ENCODE data around the gene CPA2.
"Not testable (repeated sequence)": the region's sequence is repeated elsewhere in the genome, so short reads cannot be mapped to it uniquely, and the experiment has no call there.

Gene CPA2

DNA sequence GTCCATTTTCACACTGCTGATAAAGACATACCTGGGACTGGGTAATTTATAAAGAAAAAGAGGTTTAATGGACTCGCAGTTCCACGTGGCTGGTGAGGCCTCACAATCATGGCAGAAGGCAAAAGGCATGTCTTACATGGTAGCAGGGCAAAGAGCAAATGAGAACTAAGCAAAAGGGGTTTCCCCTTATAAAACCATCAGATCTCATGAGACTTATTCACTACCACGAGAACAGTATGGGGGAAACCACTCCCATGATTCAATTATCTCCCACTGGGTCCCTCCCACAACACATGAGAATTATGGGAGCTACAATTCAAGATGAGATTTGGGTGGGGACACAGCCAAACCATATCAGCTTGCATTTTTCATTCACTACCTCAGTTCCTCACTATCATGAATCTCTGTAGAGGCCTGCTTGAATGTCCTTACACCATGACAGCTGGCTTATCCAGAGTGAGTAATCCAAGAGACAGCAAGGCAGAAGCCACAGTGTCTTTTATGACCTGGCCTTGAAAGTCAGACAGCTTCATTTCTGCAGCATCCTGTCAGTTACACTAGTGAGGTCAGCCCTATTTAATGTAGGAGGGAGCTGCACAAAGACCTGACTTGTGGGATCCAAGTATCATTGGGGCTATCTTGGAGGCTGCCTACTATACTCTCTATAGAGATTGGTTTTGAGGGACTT is 55.0 kb downstream of the CPA2 start:
- not testable (repeated sequence) for DNase-seq

DNA sequence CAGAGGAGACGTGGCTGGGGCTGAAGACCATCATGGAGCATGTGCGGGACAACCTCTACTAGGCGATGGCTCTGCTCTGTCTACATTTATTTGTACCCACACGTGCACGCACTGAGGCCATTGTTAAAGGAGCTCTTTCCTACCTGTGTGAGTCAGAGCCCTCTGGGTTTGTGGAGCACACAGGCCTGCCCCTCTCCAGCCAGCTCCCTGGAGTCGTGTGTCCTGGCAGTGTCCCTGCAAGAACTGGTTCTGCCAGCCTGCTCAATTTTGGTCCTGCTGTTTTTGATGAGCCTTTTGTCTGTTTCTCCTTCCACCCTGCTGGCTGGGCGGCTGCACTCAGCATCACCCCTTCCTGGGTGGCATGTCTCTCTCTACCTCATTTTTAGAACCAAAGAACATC is 56.0 kb downstream of the CPA2 start:
- no peak for DNase-seq

DNA sequence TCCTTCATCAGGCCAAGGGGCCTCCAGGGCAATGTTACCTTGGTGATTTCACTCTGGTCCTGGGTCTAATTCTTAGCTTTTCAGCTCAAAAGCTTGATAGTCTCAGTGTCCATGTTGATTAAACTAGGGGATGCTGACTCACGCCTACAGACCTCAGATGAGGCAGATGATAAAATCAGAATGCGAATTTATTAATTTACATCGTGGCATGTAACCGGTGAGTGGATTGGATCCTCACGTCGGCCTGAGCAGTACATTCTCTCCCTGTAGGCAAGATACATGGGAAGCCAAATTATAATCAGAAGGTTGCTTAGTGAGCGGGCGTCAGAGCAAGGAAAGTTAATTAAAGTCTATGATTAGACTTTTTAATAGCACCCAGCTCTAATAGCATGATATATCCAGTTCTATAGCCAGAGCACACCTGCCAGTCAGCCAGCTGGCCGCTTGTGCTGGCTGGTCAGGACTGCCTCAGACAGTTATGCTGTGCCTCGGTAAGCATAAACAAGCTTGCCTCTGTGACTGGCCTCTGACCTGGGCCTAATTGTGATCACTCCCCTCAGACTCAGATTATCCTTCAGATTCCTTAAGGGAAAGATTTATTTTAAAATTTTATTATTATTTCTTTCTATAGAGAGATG is 57.8 kb downstream of the CPA2 start:
- DNase-seq = no peak

DNA sequence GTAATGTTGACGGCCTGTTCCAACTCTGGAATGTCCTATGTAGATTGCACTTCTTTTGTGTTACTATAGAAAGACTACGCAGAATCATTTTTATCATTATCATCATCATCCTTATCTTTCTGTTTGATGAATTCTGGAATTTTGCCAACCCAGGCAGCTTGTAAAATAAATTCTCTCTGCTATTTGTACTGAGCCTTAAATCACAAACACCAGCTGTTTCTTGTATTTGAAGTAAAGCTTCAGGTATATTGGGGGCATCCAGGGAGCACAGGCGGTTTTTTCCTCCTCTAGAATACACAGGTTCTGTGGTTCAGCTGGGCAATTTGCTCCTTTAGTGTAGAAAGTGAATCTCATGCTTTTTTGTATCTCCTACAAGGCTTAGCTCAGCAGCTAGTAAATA is 63.0 kb downstream of the CPA2 start:
- no peak for DNase-seq

DNA sequence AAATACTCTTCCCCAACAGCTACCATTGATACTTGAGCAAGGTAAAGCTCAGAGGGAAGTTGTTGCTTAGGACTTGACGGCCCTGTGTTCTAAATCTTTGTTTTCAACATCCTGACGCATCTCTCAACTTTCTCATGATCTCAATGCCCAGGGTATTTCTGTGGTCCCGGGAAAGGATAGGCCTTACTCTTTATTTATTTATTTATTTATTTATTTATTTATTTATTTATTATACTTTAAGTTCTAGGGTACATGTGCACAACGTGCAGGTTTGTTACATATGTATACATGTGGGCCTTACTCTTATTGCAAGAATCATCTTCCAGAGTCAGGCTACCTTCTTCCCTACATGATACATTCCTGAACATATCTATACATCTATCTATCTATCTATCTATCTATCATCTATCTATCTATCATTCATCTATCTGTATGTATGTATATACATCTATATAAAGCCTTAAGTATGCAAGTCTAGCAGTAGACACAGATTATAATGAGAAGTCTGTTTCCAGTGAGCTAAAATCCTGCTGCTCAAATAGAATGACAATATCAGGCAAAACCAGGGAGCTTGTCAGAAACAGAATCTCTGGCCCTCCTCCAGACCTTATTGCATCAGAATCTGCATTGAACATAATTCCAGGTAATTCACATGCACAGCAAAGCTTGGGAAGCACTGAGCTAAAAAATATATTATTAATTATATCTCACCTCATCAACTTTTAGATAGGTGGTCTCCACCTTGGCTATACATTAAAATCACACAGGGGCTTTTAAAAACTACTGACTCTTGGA is 65.8 kb downstream of the CPA2 start:
- no peak for DNase-seq

DNA sequence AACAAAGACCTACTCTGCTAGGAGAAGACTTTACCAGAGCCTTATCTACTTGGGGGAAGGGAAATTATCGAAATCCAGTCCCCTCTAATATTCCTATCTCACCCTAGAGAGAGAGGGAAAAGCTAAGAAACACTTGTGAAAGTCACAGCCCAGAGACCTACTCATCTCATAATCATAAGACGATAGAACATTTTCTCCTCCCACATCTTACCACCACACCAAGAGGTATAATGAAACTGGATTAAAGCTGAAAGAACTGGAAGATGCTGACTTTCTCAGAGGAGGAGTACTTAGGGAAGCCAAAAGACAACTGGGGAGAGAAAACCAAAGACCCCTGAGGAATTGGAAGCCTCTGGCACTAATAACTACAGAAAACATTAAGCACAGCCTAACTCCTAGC is 67.2 kb downstream of the CPA2 start:
- DNase-seq = no peak

DNA sequence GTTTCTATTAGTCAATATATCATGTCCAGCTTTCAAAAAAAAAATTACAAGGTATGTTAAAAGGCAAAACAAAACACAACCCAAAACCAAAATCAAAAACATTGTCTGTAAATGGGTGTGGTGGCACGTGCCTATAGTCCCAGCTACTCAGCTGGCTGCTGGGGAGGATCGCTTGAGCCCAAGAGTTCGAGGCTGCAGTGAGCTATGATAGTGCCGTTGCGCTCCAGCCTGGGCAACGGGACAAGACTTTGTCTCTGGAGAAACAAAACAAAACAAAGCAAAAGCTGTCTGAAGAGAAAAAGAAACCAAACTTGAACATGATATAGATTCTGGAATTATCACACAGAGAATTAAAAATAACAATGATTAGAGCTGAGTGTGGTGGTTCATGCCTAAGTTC is 67.6 kb downstream of the CPA2 start:
- no peak for DNase-seq

DNA sequence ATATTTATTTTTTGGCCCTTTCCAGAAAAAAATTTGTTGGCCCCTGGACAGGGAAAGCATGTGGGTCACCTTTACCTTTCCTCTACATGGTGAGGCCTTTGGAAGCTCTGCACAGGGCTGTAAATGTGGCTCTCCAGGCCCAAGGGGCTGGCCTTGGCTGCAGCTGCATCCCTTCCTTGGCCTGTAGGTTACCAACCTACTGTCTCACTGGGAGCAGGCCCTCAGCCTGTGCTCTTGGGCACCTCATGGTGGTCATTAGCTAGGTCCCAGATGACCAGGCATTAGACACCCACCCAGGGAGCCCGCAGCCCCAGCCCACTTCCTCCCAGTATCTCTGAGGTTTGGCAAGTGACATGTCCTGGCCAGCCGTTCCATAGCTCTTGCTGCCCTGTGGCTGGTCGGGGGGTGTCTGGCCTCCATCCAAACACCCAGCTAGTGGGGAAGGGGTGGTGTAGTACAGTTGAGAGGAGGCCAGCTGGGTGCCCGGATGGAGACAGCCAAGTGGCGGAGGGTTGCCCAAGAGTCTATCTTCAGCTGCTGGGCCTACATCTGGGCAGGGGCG is 70.8 kb downstream of the CPA2 start:
- no peak for DNase-seq

DNA sequence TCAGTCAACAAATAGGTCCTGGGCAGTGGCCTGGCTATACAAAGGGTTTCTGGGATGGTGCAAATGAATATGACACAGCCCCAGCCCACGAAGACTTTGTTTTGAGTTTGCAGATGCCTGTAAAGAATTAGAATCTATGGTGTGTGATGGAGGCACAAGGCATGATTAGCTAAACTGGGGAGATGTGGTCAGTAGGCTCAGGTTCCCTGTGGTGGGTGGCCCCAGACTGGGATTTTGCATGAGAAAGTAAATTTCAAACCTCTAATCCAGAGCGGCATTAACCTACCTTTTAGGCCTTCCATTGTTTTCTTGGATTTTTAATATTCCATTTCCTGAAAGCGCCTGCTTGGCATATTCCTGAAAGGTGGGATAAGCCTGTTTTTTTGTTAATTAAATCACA is 71.6 kb downstream of the CPA2 start:
- no peak for DNase-seq

All from activated CD4-positive, alpha-beta T cell treated with anti-CD3 and anti-CD28 coated beads, Interleukin-2, amount 50 U/mL, for 16 hours (primary cell).